GM19043 (cell line): ENCODE results near the gene DOK7.

Experiments used
- ATAC-seq: cut with Tn5 transposase; IDR thresholded peaks from one replicate; pipeline ENCODE4 v1.9.1; 2021; ENCODE audit warnings: low read depth; ENCODE audit not compliant: unreplicated experiment

Gene DOK7

DNA sequence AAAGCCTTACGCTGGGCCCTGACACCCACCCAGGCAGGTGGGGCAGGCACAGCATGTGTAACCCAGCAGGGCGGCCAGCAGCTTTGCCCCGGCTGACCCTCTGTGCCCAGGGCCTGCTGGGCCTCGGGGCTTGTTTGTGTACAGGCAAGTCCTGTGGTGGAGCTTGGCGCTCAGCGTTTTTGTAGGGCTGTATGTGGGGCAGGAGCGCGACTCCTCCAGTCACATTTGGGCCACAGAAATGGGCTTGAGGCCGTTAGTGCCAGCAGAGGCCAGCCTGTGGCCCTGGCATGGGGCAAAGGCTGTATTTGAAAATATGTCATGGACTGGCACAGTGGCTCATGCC, 36.0 kb upstream of the DOK7 start:
- no peak for ATAC-seq

DNA sequence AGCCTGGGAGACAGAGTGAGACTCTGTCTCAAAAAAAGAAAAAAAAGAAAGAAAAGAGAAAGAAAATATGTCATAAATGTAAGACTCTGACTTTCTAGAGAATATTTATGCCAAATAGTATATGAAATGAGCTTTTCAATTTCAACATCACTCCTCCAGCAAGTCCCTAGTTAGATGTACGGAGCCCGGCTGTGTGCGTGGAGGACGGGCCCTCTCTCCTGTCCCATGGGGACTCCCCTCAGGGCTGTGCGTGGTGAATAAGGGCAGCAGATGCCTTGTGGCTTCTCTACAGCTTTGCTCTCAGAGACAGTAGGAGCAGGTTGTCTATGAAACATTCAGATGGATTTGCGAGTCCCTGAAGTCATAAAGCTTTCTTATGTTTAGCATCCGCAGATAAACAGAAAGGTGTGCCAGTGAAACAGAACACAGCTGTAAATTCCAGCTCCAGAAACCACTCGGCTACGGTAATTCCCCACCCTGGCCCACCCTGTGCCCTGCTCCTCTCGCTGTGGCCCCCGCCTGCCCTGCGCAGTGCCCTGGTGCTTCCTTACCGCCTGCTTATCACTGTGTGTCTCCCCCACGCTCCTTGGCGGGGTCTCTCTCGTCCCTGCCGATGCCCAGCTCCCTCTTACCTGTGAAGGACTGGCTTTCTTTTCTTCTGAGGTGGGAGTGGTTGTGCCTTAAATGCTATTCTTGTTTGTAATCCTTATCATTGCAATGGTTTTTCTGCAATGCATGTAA, 35.2 kb upstream of the DOK7 start:
- no peak for ATAC-seq

DNA sequence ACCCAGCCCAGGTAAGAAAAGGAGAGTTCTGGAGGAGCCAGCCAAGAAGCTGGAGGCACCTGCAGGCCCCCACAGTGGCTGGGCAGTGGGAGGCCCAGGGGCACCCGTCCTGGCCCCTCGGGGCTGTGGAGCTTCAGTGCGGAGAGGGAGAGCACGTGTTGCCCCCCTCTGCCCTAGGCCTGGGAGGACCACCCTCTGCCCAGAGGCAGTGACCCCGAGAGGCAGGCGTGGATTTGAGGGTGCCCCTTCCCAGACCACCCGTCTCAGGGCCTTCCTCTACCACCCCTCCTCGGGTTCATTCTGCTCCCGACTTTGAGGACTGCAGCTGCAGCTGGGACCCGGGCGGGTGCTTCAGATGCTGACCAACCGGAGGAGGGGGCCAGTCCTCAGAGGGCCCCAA, 33.5 kb upstream of the DOK7 start:
- no peak for ATAC-seq

DNA sequence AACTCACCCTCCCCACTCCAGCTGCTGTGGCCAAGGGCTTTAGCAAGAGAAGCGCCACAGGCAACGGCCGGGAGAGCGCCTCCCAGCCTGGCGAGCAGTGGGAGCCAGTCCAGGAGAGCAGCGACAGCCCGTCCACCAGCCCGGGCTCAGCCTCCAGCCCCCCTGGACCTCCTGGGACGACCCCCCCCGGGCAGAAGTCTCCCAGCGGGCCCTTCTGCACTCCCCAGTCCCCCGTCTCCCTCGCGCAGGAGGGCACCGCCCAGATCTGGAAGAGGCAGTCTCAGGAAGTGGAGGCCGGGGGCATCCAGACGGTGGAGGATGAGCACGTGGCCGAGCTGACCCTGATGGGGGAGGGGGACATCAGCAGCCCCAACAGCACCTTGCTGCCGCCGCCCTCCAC, 32.6 kb upstream of the DOK7 start:
- no peak for ATAC-seq

DNA sequence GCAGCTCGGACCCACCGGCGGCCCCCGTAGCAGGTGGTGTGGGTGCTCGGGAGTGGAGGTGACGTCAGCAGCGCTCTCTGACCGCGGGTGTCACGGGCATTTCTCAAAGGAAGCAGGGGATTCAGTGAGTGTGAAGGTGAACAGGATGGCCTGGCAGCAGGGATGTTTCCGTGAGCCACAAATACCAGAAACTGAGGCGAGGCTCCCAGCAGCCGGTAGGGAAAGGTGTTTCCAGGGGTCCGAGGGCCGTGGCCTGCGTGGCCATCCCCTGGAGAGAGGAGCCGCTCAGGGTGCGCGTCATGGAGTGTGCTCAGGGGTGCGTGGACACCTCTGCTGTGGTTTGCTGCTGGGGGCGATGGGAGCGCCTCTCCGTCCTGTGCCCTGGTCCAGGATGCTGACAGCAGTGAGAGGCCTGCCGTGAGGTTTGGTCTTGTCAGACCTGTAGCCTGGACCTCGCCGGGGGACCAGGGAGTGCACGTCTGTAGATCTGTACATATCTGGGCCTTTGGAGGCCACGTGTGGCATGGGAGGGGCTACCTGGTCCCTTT, 31.6 kb upstream of the DOK7 start:
- no peak for ATAC-seq

DNA sequence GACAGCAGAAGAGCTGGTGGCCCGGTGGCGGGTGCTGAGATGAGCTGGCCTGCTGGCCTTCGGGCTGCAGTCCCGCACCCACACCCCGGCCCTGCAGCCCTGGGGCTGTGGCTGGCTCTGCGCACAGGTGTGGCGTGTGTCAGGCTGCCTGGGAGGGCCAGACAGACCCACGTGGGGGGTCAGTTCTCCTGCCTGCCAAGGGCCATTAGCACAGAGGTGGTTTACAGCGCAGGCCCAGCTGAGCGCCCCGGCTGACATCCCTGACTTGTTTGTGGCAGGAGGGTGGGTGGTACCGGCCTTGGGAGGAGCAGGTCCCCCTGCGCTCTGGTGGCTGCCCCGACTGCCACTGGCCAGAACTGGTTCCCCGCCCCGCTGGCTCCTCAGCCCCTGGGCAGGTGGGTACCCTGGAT, 30.7 kb upstream of the DOK7 start:
- ATAC-seq, result no peak

DNA sequence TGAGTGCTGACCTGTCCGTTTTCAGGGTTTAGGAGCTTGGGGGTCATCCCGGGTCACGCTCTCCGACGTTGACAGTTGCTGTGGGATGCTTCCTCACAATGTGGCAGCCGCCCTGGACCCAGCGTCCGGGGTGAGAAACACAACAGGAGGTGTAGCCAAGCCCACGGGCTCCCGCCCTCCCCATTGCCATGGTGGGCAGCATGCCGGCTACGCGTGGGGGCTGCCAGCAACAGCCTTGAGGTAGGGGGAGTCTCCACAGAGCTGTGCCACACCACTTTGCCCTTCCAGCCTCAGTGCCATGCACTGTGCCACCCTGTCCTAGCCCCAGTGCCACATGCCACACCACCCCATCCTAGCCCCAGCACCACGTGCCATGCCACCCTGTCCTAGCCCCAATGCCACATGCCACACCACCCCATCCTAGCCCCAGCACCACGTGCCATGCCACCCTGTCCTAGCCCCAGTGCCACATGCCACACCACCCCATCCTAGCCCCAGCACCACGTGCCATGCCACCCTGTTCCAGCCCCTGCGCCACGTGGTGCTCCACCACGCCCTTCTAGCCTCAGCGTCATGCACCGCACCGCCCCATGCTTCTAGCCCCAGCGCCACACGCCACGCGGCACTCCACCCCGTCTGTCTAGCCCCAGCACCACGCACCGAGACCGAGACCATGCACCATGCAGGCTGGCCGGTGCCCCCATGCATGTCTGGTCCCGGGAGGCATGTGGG, 29.8 kb upstream of the DOK7 start:
- ATAC-seq, result no peak

DNA sequence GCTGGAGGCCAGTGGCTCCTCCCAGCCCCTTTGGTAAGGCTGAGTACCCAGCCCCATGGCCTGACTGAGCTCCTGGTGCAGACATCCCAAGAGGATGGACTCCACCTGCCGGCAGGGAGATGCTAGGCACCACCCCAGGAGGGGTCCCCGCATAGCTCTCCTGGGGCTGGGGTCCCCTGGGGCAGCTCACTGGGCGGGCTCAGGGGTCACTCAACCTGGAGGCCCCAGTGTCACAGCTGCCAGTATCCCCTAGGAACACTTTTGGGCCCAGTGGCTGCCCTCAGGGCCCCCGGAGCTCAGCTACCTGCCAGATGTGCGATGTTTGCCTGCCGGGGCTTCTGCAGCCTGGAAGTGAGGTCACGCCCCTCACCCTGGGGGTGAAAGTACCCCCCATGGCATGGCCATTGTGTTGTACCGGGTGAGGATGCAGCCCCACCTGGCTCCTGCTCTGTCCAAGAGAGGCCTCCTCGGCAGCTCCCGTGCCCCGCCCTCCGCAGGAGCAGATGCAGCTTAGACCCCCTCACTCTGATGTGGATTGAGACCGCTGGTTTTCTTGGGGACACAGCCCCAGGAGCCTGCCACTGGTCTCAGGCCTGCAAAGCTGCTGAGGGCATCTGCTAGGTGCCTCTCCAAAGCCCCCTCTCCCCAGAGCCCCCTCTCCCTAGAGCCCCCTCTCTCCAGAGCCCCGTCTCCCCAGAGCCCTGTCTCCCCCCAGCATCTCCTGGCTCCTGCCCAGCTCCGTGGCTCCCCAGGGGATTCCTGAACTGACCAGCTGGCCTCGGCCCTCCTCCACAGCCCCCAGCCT, 28.0 kb upstream of the DOK7 start:
- no peak for ATAC-seq

DNA sequence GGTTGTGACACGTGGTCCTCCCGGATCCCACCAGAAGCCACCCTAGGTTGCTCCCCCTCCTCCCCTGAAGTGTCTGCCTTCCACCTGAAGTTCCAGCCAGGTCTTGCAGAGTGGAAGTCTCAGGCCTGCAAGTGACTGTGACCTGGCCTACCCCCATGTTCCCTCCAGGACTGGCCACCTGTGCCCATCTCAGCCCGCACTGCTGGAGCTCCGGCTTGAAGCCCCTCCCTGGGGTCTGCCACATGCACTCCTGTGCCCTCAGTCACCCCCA, 27.5 kb upstream of the DOK7 start:
- ATAC-seq, result no peak

DNA sequence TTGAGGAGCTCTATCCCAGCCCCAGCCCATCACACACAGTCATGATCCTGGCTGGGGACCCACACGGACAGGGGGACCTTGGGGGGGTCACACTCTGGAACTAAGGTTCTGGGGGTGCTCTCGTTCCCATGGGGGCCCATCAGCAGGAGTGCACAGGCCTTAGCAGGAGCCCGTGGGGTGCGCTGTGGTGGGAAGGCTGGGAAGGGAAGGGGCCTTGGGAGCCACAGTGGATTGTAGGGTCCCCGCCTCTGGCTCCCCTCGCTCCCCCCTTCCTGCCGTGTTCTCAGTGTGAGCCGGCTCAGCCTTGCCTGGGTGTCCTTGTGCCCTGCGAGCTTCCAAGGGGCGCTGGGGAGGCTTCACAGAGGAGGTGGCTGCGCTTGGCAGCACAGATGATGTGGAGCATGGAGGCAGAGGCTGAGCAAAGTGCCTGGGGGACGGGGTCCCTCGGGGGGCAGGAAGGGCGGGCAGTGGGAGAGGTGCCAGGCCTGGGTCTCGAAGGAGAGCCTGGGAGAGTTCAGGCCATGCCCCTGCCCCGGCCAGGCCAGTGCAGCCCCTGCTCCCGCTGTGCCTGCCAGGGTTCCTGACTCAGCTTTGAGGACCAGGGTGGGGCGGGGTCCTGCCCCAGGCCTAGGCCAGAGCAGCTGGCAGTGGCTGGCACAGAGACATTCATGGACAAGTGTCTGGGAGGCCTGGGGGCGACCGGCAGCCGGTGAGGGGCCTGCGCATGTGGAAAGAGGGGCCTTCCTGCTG, 26.9 kb upstream of the DOK7 start:
- ATAC-seq, result no peak

DNA sequence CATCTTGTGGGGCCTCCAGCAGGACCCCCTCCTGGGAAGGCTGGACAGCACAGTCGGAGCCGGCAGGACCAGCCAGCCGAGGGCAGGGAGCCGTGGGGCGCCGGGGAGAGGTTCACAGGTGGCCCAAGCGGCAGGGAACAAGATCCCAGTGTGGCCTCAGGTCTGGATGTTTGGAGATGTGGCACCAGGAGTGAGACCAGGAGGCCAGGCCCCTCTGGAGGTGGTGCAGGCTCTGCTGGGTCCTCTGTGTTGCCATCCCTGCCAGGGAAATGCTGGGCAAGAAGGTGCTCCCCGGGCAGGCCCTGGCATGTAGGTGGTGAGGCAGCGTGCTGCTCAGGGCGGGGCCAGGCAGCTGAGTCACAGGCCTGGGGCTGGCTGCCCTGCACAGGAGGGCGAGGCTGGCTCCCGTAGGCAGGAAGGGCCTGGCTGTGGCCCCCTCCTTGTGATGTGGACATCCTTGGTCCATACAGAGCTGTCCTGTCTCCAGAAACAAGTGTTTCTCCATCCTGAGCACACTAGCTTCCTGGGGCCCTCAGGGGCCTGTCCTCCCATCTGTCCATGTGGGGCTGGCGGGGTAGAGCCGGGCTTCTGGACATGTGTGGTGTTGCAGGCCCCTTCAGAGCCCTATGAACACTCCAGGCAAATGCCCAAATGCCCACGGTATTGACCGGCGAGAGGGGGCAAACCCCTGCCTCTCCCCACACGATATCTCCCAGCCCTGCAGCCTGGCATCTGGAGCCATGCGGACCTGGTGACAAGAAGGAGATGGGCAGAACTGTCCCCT, 26.1 kb upstream of the DOK7 start:
- ATAC-seq, result no peak

DNA sequence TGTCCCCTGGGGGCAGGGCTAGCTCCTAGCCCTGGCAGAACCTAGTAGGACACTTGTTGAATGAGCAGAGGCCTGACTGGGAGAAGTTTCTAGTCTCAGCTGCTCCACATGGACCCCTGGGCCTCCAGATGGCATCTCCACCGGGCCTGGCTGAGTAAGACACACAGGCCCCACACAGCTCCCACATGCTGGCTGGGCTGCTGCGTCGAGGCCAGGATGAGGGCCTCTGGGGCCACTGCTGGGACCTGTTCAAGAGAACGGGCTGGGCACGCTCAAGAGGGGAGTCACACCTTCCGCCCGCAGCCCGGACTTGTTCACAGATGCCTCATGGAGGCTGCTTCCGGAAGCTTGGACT, 25.5 kb upstream of the DOK7 start:
- ATAC-seq, result no peak

DNA sequence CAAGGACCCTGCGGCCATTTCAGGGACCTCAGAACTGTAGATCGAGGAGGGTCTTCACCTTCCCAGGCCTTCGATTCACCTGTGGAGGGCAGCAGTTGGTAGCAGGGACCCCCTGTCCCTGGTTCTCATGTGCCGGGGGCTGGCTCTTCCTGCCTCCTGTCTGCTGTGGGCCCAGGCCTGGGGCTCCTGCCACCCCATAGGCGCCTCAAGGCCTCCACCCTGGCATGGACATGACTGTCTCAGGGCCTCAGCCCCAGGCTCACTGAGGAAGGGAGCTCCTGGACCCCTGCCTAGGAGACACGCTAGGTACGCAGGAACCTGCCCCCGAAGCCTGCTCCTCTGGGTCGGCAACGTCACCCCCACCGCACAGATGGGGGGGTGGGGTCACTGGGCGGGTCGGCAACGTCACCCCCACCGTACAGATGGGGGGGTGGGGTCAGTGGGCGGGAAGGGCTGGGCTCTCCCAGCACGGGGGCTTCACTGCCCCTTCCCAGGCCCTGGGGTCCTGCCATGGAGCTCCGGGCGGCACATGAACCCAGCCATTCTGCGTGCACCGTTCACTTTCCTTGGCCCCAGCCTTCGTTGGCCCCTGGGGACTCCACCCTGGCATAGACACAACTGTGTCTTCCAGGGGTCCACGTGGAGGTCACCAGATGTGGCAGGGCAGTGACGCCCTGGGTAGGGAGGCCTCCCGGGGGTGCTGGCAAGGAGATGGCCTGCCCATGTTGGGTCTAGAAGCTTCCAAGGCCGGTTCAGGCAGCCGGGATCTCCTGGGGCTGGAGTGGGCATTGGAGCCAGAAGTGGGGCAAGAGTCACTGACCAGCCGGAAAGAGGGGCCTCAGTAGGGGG, 24.9 kb upstream of the DOK7 start:
- no peak for ATAC-seq

DNA sequence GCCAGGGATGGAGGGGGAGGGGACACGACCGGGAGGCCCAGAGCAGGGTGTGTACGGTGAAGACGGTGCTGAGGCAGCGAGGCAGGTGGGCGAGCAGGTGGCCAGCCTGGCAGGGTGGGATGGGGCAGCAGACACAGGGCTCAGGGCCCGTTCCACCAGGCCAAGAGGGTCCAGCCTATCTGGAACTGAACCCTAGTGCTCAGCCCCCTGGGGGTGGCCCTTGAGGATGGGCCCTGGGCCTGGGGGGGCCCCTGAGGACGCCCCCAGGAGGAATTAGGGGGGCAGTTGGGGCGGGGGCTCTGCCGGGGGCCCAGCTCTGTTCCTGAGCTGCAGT, 24.3 kb upstream of the DOK7 start:
- ATAC-seq, result no peak

DNA sequence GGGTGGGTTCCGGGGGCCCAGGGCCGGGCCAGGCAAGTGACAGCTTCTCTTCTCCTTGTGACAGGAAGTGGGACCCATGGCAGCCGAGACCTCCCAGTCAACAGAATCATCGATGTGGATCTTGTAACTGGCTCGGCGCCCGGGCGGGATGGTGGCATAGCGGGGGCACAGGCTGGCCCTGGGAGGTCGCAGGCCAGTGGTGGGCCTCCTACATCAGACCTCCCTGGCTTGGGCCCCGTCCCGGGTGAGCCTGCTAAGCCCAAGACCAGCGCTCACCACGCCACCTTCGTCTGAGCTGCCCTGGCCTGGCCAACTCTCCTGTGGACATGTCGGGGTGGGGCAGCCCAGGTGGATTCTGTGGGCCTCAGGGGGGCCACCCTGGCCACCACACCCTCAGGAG, 23.7 kb upstream of the DOK7 start:
- ATAC-seq, result no peak

DNA sequence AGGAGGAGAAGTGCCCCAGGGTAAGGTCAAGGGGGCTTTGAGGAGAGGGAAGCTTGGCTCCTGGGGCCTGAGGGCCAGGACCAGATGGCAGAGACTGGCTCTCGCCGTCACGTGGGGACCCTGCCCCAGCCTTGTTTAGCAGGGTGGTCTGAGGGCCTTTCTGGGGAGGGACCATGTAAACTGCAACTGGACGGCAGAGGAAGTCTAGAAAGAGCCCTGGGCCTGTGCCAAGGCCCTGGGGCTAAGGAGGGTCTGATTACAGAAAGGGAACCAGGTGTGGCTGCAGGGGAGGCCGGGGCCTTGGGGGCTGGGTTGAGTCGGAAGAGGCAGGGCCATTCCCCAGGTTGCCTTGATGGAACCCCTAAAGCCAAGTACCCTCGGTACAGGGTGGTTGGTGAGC, 23.1 kb upstream of the DOK7 start:
- no peak for ATAC-seq

DNA sequence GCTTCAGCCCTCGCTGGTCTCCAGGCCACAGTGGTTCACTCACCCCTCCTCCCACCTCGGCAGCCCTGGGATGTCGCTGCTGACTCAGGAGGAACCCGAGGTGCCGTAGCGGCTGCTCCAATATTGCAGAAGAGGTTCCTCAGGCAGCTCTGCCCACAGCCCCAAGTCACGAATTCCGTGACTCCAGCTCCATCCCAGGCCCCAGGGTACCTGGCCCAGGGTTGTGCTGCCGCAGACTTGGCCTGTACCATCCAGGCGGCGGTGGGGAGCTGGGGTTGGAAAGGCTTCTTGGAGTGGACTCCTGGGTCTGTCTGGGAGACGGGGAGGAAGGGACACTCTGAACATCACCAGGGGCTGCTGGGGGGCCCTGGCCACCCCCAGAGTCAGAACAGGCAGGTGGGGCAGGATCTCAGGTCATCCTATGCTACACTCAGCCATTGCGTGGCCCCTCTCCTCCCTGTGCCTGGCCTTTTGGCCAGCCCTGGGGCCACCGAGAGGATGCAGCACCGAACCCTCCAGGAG, 22.1 kb upstream of the DOK7 start:
- no peak for ATAC-seq

DNA sequence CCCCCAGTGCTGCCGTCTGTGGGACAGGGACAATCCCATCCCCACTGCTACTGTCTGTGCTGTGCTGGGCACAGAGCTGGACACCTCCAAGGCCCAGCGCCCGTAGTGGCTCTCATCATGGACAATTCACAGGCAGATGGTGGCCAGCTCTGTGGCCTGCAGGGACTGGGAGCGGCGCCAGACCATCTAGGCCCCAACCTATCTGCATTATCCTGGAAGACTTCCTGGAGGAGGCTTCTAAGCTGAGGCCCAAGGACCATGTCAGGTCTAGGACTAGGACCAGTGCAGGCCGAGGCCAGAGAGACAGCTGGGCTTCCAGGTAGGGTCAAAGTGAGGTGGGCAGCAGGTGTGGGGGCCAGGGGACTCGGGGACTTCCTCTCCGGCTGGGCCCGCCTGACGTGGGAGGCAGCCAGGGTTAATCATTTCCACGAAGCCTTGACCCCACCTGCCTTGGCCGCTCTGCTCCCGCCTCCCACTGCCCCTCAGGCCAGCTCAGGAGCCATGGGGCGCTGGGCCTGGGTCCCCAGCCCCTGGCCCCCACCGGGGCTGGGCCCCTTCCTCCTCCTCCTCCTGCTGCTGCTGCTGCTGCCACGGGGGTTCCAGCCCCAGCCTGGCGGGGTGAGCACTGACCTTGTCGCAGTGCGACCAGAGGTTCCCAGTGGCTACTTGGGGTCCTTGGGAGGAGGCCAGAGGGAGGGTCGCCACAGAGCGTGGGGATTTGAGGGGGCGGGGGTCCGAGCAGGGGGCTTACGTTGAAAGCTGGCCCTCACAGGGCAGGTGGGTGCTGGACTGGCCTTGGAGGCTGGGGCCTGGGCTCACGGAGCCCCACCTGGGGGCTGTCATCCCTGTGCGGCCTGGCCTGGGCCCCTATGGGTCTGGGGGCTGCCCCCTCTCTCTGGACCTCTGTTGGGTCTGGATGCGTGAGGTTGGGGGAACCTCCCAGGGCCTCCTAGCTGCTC, 21.3 kb upstream of the DOK7 start, which contains the start of gene HGFAC:
TSS of gene HGFAC (plus strand) at position 468 of the 959 bp plus-strand sequence. CDS start at position 502, 34 bp downstream.
- ATAC-seq, result no peak
